IPS-18c (cell line): ENCODE data around the gene SMARCA4.
A peak's percentile ranks its signal among the peaks of the same experiment; 100 is the strongest.
"Not testable (repeated sequence)": the region's sequence is repeated elsewhere in the genome, so short reads cannot be mapped to it uniquely, and the experiment has no call there.

Source experiments
- H3K4me3 ChIP-seq: 2 replicates; pipeline ENCODE4 v1.7.0; 2013; ENCODE audit warnings: low read depth, mild to moderate bottlenecking, low read length, moderate library complexity; ENCODE audit not compliant: insufficient read depth
- H3K9me3 ChIP-seq: one replicate; pipeline ENCODE4 v1.6.1; 2013; ENCODE audit warnings: mild to moderate bottlenecking, low read length, moderate library complexity; ENCODE audit not compliant: control insufficient read depth, insufficient read depth

The SMARCA4 gene

DNA sequence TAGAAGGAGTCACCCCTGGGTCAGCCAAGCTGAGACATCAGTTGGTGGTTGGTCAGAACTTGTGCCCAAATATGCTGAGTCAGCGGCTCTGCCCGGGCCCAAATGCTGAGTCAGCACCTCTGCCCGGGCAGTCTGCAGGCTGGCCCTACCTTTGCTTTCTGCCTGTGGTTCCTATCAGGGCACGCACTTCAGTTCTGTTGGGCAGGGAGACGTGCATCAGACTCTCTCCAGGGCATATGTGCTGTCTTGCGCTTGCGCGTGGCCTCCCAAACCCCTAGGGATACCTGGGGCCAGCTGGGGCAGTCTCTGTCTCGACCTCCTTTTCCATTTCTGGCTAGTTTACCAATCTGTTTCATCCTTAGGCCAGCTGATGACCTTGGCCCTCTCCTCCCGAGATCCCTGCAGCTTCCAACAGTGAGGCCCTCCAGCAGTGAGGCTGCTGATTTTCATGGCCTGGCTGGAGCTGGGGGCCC lies 104.0 kb downstream of the SMARCA4 start:
- no peak overlapping the region for H3K4me3 ChIP-seq
- no peaks in the 10 kb centered on the region for H3K9me3 ChIP-seq

GRCh38 chr19:11066326-11066725 lies 105.5 kb downstream of the SMARCA4 start:
- Histone ChIP-seq H3K9me3 (no peaks in the 10 kb centered on the region), H3K4me3 (no peak overlapping the region)

GRCh38 chr19:11067356-11068113 lies 106.7 kb downstream of the SMARCA4 start:
- H3K4me3 ChIP-seq: no peak overlapping the region
- no peaks in the 10 kb centered on the region for H3K9me3 ChIP-seq

GRCh38 chr19:11069561-11069960 lies 108.7 kb downstream of the SMARCA4 start:
- no peak overlapping the region for H3K4me3 ChIP-seq
- H3K9me3 ChIP-seq: no peaks in the 10 kb centered on the region

DNA sequence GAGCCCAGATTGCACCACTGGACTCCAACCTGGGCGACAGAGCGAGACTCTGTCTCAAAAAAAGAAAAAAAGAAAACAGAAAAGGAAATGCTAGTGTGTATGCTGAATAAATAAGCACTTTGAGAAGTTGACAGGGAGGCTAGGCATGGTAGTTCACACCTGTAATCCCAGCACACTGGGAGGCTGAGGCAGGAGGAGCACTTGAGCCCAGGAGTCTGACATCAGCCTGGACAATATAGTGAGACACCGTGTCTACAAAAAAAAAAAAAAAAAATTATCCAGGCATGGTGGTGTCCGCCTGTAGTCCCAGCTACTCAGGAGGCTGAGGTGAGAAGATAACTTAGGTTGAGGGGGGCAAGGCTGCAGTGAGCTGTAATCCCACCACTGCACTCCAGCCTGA lies 109.3 kb downstream of the SMARCA4 start:
- Histone ChIP-seq H3K4me3 (no peak overlapping the region), H3K9me3 (no peaks in the 10 kb centered on the region)

GRCh38 chr19:11073568-11073967 lies 112.7 kb downstream of the SMARCA4 start:
- no peaks in the 10 kb centered on the region for H3K9me3 ChIP-seq
- no peak overlapping the region for H3K4me3 ChIP-seq

DNA sequence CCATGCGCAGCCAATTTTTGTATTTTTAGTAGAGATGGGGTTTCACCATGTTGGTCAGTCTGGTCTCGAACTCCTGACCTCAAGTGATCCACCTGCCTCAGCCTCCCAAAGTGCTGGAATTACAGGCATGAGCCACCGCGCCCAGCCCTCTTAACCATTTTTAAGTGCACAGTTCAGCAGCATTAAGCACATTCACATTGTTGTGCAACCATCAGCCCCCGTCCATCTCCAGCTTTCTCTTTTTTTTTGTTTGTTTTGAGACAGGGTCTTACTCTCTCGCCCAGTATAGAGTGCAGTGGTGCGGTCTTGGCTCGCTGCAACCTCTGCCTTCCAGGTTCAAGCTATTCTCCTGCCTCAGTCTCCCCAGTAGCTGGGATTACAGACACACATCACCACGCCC lies 116.0 kb downstream of the SMARCA4 start:
- H3K4me3 ChIP-seq, H3K9me3 ChIP-seq: not testable (repeated sequence)

DNA sequence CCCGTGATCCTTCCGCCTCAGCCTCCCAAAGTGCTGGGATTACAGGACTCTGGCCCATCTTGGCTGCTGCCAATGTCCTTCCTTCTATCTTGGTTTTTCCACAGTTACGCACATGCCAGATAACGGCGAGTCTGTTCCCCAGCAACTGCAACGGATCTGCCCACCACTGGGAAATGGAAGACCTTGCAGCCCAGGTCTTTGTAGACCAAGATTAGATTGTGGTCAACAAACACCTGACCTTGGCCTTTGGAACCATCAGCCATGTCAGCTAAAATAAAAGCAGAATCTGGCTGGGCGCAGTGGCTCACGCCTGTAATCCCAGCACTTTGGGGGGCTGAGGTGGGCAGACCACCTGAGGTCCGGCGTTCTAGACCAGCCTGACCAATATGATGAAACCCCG lies 118.1 kb downstream of the SMARCA4 start:
- no peak overlapping the region for H3K4me3 ChIP-seq

GRCh38 chr19:11079999-11080398 lies 119.2 kb downstream of the SMARCA4 start:
- Histone ChIP-seq H3K4me3 (no peak overlapping the region), H3K9me3 (no peaks in the 10 kb centered on the region)

More for the DNA sequence above, 118.1 kb downstream of the SMARCA4 start:
- no peaks in the 10 kb centered on the region for H3K9me3 ChIP-seq

DNA sequence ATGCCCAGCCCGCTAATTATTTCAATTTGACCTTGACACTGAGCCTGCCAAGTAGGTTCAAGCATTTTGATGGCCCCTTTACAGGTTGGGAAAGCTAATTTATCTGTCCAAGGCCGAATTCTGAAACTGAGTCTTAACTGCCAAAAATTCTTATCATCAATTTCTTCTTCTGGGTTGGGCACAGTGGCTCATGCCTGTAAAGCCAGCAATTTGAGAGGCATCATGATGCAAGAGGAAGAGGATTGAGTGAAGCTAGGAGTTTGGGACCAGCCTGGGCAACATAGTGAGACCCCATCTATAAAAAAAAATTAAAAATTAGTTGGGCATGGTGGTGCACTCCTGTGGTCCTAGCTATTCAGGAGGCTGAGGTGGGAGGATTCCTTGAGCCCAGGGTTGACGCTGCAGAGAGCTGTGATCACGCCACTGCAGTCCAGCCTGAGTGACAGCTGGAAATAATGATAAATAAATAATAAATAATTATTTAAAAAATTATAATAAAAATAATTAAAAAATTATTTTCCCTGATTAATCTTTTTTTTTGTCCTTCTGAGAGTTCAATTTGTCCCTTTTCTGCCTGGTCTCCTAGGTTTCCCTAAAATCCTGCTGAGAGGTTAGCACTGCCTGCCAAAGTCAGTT lies 127.2 kb downstream of the SMARCA4 start:
- Histone ChIP-seq H3K9me3 (no peaks in the 10 kb centered on the region), H3K4me3 (no peak overlapping the region)

DNA sequence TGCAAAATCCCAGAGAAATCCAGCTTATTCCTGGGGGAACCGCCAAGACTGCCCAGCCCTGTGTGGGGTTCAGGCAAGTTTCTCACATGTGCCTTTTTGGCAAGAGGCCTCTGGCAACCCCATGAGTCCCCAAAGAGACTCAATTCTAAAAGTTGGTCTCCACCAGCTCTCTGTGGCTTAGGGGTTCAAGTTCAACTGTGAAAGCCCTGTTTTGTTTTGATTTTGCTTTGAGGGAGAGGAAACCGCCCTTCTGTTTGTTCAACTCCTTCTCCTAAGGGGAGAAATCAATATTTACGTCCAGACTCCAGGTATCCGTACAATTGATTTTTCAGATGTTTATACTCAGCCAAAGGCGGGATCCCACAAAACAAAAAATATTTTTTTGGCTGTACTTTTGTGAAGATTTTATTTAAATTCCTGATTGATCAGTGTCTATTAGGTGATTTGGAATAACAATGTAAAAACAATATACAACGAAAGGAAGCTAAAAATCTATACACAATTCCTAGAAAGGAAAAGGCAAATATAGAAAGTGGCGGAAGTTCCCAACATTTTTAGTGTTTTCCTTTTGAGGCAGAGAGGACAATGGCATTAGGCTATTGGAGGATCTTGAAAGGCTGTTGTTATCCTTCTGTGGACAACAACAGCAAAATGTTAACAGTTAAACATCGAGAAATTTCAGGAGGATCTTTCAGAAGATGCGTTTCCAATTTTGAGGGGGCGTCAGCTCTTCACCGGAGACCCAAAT lies 127.8 kb downstream of the SMARCA4 start:
- peak overlapping the region; percentile 82; the same call in 1 of the 2 replicates for H3K4me3 ChIP-seq
- H3K9me3 ChIP-seq: no peaks in the 10 kb centered on the region

DNA sequence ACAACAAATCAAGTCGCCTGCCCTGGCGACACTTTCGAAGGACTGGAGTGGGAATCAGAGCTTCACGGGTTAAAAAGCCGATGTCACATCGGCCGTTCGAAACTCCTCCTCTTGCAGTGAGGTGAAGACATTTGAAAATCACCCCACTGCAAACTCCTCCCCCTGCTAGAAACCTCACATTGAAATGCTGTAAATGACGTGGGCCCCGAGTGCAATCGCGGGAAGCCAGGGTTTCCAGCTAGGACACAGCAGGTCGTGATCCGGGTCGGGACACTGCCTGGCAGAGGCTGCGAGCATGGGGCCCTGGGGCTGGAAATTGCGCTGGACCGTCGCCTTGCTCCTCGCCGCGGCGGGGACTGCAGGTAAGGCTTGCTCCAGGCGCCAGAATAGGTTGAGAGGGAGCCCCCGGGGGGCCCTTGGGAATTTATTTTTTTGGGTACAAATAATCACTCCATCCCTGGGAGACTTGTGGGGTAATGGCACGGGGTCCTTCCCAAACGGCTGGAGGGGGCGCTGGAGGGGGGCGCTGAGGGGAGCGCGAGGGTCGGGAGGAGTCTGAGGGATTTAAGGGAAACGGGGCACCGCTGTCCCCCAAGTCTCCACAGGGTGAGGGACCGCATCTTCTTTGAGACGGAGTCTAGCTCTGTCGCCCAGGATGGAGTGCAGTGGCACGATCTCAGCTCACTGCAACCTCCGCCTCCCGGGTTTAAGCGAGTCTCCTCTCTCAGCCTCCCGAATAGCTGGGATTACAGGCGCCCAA lies 128.6 kb downstream of the SMARCA4 start, which contains the start of gene LDLR:
Gene LDLR, plus strand, starts transcription at position 210 of the 760 bp plus-strand sequence. Its CDS starts 86 bp downstream, at position 296.
- peak within 1 kb of the TSS; percentile 82 for H3K4me3 ChIP-seq
- no peaks in the 10 kb centered on the region for H3K9me3 ChIP-seq

GRCh38 chr19:11090014-11090263 lies 129.1 kb downstream of the SMARCA4 start:
- not testable (repeated sequence) for H3K9me3 ChIP-seq
- H3K4me3 ChIP-seq: peak overlapping the region; percentile 82

DNA sequence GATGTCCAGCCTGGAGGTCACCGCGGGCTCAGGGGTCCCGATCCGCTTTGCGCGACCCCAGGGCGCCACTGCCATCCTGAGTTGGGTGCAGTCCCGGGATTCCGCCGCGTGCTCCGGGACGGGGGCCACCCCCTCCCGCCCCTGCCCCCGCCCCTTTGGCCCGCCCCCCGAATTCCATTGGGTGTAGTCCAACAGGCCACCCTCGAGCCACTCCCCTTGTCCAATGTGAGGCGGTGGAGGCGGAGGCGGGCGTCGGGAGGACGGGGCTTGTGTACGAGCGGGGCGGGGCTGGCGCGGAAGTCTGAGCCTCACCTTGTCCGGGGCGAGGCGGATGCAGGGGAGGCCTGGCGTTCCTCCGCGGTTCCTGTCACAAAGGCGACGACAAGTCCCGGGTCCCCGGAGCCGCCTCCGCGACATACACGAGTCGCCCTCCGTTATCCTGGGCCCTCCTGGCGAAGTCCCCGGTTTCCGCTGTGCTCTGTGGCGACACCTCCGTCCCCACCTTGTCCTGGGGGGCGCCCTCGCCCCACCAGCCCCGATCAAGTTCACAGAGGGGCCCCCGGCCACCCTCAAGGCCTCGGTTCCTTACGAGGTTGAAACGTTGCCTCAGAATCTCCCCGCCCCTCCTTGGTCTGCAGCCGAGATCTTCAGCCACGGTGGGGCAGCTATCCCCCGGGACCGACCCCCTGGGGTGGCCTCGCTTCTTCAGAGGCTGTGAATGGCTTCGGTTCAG lies 129.6 kb downstream of the SMARCA4 start:
- peak overlapping the region; percentile 92 for H3K4me3 ChIP-seq
- no peaks in the 10 kb centered on the region for H3K9me3 ChIP-seq

GRCh38 chr19:11090997-11091702 lies 130.3 kb downstream of the SMARCA4 start:
- H3K4me3 ChIP-seq: peak overlapping the region; percentile 92
- no peaks in the 10 kb centered on the region for H3K9me3 ChIP-seq

DNA sequence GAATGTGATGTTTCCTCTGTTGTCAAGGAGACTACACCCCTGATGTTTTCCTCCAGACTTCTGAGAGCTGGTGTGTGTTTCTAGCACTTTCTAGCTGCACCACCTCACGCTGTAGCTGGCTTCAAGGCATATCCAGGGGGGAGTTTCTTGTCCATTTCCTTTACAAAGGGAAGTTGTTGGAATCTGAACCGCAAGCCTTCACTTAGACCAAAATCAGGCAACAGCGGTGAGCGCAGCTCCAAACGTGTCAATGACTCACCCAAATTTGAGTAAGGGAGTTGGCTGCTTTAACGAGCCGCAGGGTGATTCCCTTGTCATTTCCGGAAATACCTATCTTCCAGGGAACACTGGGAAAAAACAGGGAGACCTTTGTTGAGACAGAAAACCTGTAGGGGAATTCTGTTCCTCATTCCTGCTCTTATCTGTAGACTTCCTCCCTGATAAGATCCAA lies 130.9 kb downstream of the SMARCA4 start:
- peak overlapping the region; percentile 92 for H3K4me3 ChIP-seq

More for the DNA sequence above, 130.9 kb downstream of the SMARCA4 start:
- no peaks in the 10 kb centered on the region for H3K9me3 ChIP-seq
